ENCODE measurements around the gene CDC73. TPM values are rescaled to one million over a fixed set of nuclear protein-coding genes. Genes with fewer than 3 reads are reported as not detected.
"Not testable (repeated sequence)": the region's sequence is repeated elsewhere in the genome, so short reads cannot be mapped to it uniquely, and the experiment has no call there.

The CDC73 gene
- total RNA-seq, 1 donor = 33.4 TPM

- TF ChIP-seq, protein P1, sequence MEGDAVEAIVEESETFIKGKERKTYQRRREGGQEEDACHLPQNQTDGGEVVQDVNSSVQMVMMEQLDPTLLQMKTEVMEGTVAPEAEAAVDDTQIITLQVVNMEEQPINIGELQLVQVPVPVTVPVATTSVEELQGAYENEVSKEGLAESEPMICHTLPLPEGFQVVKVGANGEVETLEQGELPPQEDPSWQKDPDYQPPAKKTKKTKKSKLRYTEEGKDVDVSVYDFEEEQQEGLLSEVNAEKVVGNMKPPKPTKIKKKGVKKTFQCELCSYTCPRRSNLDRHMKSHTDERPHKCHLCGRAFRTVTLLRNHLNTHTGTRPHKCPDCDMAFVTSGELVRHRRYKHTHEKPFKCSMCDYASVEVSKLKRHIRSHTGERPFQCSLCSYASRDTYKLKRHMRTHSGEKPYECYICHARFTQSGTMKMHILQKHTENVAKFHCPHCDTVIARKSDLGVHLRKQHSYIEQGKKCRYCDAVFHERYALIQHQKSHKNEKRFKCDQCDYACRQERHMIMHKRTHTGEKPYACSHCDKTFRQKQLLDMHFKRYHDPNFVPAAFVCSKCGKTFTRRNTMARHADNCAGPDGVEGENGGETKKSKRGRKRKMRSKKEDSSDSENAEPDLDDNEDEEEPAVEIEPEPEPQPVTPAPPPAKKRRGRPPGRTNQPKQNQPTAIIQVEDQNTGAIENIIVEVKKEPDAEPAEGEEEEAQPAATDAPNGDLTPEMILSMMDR (IDR thresholded peaks at IDR 0.05; ENCODE audit: insufficient read depth, low read length) = no peak
- peak; percentile 37 for DNase-seq (ENCODE audit: low read depth)
- H3K4me3 ChIP-seq (ENCODE audit: low read depth, low read length) = no peak overlapping the region
These were observed 161.2 kb downstream of the CDC73 start for GRCh38 chr1:193283016-193283415.

DNA sequence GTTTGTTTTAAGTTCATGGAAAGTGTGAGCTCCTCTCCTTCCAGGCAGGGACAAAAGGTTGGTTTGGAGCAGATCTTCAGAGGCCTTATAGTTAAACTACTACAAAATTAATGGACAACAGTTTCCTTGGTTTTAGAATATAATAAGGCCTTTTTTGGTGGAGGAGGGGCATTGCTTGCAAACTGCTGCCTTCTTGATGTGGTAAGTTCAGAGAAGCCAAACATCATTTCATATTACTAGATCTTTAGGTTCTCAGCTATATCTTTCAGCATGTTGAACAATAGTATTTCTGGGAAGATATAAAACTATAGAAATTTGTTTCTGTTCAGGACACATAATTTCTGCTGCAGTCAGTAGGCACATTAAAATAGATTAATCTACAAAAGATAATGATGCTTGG is 162.4 kb downstream of the CDC73 start:
- DNase-seq (ENCODE audit: low read depth) = no peak
- H3K4me3 ChIP-seq (ENCODE audit: low read depth, low read length) = no peak overlapping the region
- TF ChIP-seq, protein P1 (IDR thresholded peaks at IDR 0.05; ENCODE audit: insufficient read depth, low read length) = no peak

- DNase-seq (ENCODE audit: low read depth) = peak; percentile 12
These were observed 163.8 kb downstream of the CDC73 start for GRCh38 chr1:193285641-193286040.

DNA sequence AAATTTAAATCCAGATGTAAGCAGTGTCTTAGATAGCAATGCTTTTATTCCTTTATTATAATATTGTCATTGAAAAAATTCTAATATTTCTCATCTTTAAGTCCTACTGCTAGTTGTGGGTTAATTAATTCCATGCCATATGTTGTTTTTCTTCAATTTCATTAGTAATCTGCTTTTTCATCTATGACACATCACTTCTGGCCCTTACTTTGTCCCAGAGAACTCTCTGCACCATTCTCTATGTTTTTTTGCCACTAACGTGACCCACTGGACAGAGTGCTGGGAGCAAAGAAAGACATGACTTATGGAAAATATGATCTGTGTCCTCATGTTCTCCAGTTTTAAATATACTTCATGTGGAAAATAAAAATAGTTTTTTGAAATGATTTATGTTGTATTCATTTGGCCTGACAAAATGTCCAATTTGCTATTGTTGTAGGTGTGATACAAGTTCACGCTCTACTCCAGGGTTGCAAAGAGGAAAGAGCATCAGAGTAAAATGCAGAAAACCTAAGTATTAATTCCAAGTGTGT is 166.8 kb downstream of the CDC73 start:
- not testable (repeated sequence) for H3K4me3 ChIP-seq (ENCODE audit: low read depth, low read length); DNase-seq (ENCODE audit: low read depth)

More at GRCh38 chr1:193285641-193286040, 163.8 kb downstream of the CDC73 start:
- no peak overlapping the region for H3K4me3 ChIP-seq (ENCODE audit: low read depth, low read length)
- TF ChIP-seq, protein P1 (IDR thresholded peaks at IDR 0.05; ENCODE audit: insufficient read depth, low read length) = no peak

- TF ChIP-seq, protein P1 (IDR thresholded peaks at IDR 0.05; ENCODE audit: insufficient read depth, low read length) = no peak
- no peak overlapping the region for H3K4me3 ChIP-seq (ENCODE audit: low read depth, low read length)
- DNase-seq (ENCODE audit: low read depth) = no peak
These were observed 171.9 kb downstream of the CDC73 start for GRCh38 chr1:193293726-193294125.

DNA sequence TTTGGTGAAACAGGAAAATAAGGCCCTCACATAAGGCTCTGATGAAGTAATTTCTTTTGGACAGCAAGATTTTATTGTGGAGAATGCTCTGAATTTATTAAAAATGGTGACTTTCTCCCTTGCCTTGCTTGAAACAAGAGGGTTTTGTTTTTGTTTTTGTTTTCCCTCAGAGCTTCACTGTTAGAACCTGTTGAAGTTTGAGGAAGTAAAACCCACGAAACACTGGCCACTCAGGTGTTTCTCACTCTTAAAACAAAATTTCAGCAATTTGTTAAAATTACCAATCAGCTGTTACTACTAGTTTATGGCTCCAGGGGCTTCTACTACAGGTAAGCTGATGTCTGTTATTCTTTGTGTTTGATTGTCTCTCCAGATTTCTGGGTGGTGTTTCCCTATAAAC is 177.2 kb downstream of the CDC73 start:
- DNase-seq (ENCODE audit: low read depth) = no peak
- TF ChIP-seq, protein P1 (IDR thresholded peaks at IDR 0.05; ENCODE audit: insufficient read depth, low read length) = no peak
- no peak overlapping the region for H3K4me3 ChIP-seq (ENCODE audit: low read depth, low read length)

- no peak for DNase-seq (ENCODE audit: low read depth)
- TF ChIP-seq, protein P1 (IDR thresholded peaks at IDR 0.05; ENCODE audit: insufficient read depth, low read length) = no peak
- H3K4me3 ChIP-seq (ENCODE audit: low read depth, low read length) = no peak overlapping the region
These were observed 179.9 kb downstream of the CDC73 start for GRCh38 chr1:193301746-193302145.
